ENCODE measurements around the gene RFX2.

Gene RFX2

GRCh38 chr19:6095760-6096159, 14.5 kb downstream of the RFX2 start:
- Histone ChIP-seq H3K27ac (peak overlapping the region in 1 of 2 donors; percentile 21), H3K36me3 (no peaks in the 10 kb centered on the region), H3K9me3 (no peaks in the 10 kb centered on the region), H3K4me3 (no peak overlapping the region), H3K27me3 (no peaks in the 10 kb centered on the region), H3K4me1 (peaks cover 0 to 65% (median 42%) of the 10 kb centered on the region in 4 donors)
- DNase-seq: peak in 1 of 2 donors; percentile 42
- intact Hi-C loops (cut with DNase I; ENCODE audit: low total_unique reads): no loop called here
- TF ChIP-seq CTCF (IDR thresholded peaks at IDR 0.05): no peak

GRCh38 chr19:6092329-6093286, 17.7 kb downstream of the RFX2 start:
- peak overlapping the region; percentile 41 to 50 for H3K4me3 ChIP-seq
- DNase-seq: peak; percentile 90 to 96
- H3K27me3 ChIP-seq: no peaks in the 10 kb centered on the region
- intact Hi-C loops (cut with DNase I; ENCODE audit: low total_unique reads): no loop called here
- TF ChIP-seq CTCF (IDR thresholded peaks at IDR 0.05): peak; percentile 34 to 57
- peak overlapping the region; percentile 92 to 94 for H3K27ac ChIP-seq
- no peaks in the 10 kb centered on the region for H3K9me3 ChIP-seq
- H3K4me1 ChIP-seq: peaks cover 0 to 55% (median 38%) of the 10 kb centered on the region in 4 donors
- H3K36me3 ChIP-seq: no peaks in the 10 kb centered on the region

- H3K9me3 ChIP-seq: no peaks in the 10 kb centered on the region
- H3K4me1 ChIP-seq: peaks cover 0 to 59% (median 44%) of the 10 kb centered on the region in 4 donors
- intact Hi-C loops (cut with DNase I; ENCODE audit: low total_unique reads): no loop called here
- peak overlapping the region; percentile 92 to 94 for H3K27ac ChIP-seq
- no peak for TF ChIP-seq CTCF (IDR thresholded peaks at IDR 0.05)
- no peaks in the 10 kb centered on the region for H3K36me3 ChIP-seq
- no peaks in the 10 kb centered on the region for H3K27me3 ChIP-seq
- DNase-seq: no peak
- peak overlapping the region; percentile 41 to 50 for H3K4me3 ChIP-seq
Observed at GRCh38 chr19:6091771-6092291, 18.5 kb downstream of the RFX2 start.

- no peak overlapping the region for H3K4me3 ChIP-seq
- DNase-seq: no peak
- H3K27ac ChIP-seq: peak overlapping the region; percentile 92 to 94
- intact Hi-C loops (cut with DNase I; ENCODE audit: low total_unique reads): no loop called here
- no peaks in the 10 kb centered on the region for H3K27me3 ChIP-seq
- no peaks in the 10 kb centered on the region for H3K9me3 ChIP-seq
- no peak for TF ChIP-seq CTCF (IDR thresholded peaks at IDR 0.05)
- H3K36me3 ChIP-seq: no peaks in the 10 kb centered on the region
- peaks cover 0 to 67% (median 47%) of the 10 kb centered on the region in 4 donors for H3K4me1 ChIP-seq
Observed at GRCh38 chr19:6090634-6091033, 19.7 kb downstream of the RFX2 start.

- H3K36me3 ChIP-seq: no peaks in the 10 kb centered on the region
- no peaks in the 10 kb centered on the region for H3K9me3 ChIP-seq
- peaks cover 0 to 68% (median 51%) of the 10 kb centered on the region in 4 donors for H3K4me1 ChIP-seq
- no peaks in the 10 kb centered on the region for H3K27me3 ChIP-seq
- H3K4me3 ChIP-seq: no peak overlapping the region
- peak overlapping the region; percentile 92 to 94 for H3K27ac ChIP-seq
- intact Hi-C loops (cut with DNase I; ENCODE audit: low total_unique reads): no loop called here
- no peak for TF ChIP-seq CTCF (IDR thresholded peaks at IDR 0.05)
- DNase-seq: no peak
Observed at GRCh38 chr19:6088602-6089049, 21.7 kb downstream of the RFX2 start.

Data from tibial artery (tissue), 4 donors.